DMS114 treated with DMSO at 0.1 percent for 48 hours (cell line): ENCODE measurements around the gene MYT1.

Source experiments
- DNase-seq: peaks from one replicate; lab custom pipeline; 2025; ENCODE audit not compliant: unreplicated experiment; lab: John Stamatoyannopoulos, UW

Gene MYT1

GRCh38 chr20:64139199-64140060 lies 24.8 kb upstream of the MYT1 start:
- no peak for DNase-seq

DNA sequence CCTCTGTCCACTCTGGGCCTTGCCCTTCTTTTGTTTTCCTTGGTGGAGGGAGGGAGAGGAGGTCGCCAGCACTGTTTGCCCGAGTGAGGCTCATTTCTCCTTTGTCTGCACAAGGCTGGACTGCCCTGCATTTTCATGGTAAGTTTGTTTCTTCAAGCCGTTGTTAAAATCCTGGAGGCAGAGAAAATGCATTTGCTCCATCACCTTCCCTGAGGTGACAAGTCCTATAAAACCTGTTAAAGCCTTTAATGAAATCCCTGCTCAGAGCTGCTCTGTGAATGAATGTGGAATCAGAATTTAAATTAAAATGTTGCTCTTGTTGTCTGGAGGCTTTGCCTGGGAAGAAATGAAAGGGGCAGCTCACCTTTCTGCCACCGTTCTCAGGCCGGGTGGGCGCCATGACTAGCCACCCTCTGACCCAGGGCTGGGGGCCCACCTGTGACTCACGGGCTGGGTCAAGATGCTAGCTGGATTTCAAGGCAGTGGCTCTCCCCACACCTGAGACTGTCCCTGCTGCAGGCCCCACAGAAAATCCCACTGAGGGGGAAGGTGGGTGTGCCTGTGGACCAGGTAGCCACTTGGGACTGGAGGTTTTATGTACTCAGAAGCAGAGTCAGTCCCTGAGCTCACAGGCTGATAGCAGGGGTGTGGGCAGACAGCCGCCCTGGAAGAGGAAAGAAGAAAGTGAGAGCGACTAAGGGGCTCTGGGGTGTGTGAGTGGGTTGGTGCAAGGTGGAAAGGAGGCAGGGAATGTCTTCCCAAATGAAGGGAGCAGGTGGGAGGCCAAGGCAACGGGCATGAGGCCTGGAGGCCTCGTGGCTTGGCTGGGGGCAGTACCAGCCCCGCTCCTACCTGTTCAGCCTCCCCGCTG lies 24.0 kb upstream of the MYT1 start:
- no peak for DNase-seq

- DNase-seq = no peak
Measured at GRCh38 chr20:64140956-64141355, 23.3 kb upstream of the MYT1 start.

- no peak for DNase-seq
Measured at GRCh38 chr20:64142590-64142989, 21.7 kb upstream of the MYT1 start.

DNA sequence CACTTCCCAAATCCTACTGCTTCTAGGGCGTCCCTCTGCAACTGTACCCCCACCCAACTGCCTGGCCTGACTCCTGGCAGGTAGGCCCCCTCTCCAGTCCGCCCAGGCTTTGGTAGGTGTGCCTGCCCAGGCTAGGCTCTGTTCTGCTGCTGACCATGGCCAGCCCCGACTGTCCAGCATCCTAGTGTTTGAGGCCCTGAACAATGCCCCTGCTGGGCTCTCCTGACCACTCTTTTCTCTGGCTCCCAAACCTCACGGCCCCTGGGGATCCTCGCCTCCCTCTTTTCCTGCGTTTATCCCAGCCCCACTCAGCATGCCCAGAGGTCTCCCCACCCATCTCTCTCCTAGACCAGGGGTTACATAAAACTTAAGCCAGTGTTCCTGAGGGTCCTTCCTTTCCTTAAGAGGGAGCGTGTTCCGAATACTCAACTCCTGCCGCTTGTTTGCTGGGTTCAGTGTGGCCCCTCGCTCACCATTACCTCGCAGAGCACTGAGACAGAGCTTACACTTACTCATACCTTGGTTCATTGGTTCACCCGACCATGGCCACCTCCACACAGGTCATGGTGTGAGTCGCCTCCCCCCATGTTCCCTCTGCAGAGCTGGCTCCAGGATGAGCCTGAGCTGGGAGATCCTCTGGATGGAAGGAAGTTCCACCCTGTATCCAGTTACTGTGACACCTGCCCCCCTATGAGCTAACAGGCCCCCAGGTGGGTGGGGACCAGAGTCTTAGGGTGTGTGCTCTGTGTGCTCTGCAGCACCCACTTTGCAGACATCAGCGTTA lies 21.0 kb upstream of the MYT1 start:
- DNase-seq = no peak

- DNase-seq = no peak
Measured at GRCh38 chr20:64144144-64144912, 19.9 kb upstream of the MYT1 start.

- DNase-seq = no peak
Measured at GRCh38 chr20:64145458-64146300, 18.6 kb upstream of the MYT1 start.

GRCh38 chr20:64146301-64146935 lies 17.8 kb upstream of the MYT1 start:
- no peak for DNase-seq

- DNase-seq = no peak
Measured at GRCh38 chr20:64146936-64147477, 17.2 kb upstream of the MYT1 start.

- DNase-seq = no peak
Measured at GRCh38 chr20:64148581-64148980, 15.7 kb upstream of the MYT1 start.

DNA sequence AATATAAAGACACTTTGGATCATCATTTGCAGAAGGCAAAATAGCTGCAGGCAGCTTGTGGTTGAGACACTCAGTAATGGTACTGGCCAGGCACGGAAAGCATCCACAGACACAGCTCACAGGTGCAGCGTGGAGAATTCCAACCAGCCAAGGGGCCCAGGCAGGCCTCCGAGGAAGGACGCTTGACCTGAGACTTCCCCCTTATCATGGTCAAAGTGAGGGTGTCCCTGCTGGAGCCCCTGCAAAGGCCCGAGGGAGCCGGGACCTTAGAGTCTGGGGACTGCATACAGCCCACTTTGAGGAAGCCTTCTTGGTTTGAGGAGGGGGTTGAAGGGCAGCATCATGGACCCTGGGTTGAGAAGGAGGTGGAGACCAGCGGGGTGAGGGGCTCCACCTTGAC lies 15.1 kb upstream of the MYT1 start:
- DNase-seq = no peak

- no peak for DNase-seq
Measured at GRCh38 chr20:64149809-64150560, 14.3 kb upstream of the MYT1 start.

DNA sequence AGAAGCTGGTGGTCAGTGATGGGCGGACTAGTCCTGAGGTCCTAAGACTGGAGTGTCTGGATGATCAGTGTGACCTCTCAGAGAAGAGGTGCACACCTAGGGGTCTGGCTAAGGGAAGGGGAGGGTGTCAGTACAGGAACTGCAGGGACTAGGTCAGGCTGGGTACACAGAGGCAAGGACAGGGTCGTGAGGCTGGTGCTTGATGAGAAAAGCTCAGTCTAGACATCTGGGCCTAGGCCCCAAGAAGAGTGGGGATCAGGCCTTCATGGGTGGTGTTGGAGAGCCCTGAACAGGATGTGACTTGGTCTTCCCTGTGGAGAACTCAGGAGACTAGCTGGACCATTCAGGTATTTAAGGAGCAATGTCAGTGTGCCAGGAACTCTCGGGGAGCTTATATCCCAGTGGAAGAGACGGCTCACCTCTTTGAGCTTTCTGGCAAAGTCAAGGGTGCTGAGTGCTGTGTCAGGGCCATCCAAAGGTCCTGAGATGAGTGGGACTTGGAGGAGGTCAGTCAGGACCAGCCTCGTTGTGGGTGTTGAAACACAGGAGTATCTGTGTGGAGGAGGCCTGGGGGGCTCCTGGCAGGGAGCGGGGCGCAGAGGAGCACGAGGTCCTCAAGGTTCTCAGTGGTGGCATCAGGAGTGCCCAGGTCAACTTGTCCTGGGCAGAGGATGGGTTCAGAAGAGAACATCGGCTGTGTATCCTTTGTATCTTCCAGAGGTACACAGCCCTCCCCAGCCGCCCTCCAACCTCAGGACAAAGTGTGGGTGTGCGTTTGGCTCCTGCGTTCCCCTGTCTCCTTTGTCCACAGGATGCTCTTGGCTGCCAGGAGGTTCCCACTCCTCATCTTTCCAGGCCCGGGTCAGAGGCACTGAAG lies 13.3 kb upstream of the MYT1 start:
- no peak for DNase-seq

- no peak for DNase-seq
Measured at GRCh38 chr20:64151633-64152530, 12.4 kb upstream of the MYT1 start.

DNA sequence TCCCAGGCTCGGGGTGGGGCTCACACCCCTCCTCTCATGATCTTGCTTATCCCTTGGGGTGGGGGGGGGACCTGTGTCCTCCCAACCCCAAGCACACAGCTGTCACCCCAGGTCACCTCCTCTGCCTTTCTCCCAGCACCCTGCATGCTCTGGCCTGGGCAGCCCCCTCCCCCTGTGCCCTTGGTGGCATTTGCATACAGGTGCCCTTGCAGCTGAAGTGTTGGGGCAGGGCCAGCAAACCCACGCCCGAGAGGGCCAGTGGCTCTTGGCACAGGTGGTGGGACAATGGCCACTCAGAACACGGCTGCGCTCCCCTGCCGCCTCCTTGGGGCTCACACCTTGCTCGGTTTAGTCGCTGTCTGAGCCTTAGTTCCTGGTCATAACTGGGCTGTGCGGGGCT lies 11.3 kb upstream of the MYT1 start:
- DNase-seq = no peak

GRCh38 chr20:64153410-64153809 lies 10.8 kb upstream of the MYT1 start:
- no peak for DNase-seq
